NCI-H446 treated with DMSO at 0.1 percent for 48 hours (cell line): Measurements from ENCODE around the gene DSG3.
"Not testable (repeated sequence)": the region's sequence is repeated elsewhere in the genome, so short reads cannot be mapped to it uniquely, and the experiment has no call there.

Source experiments
- DNase-seq: peaks from one replicate; lab custom pipeline; 2025; lab: John Stamatoyannopoulos, UW

DSG3 gene

GRCh38 chr18:31491586-31491985 lies 44.0 kb downstream of the DSG3 start:
- DNase-seq: no peak

GRCh38 chr18:31492671-31493070 lies 45.1 kb downstream of the DSG3 start:
- DNase-seq: no peak

GRCh38 chr18:31493171-31493570 lies 45.6 kb downstream of the DSG3 start:
- DNase-seq: no peak

- no peak for DNase-seq
Measured at GRCh38 chr18:31493941-31494340, 46.4 kb downstream of the DSG3 start.

GRCh38 chr18:31494705-31495244 lies 47.2 kb downstream of the DSG3 start:
- DNase-seq: not testable (repeated sequence)

- no peak for DNase-seq
Measured at GRCh38 chr18:31497404-31497835, 49.9 kb downstream of the DSG3 start.

GRCh38 chr18:31497836-31498573 lies 50.5 kb downstream of the DSG3 start, which contains the start of gene DSG2:
DSG2 (plus strand) TSS chr18:31498177; CDS start chr18:31498252, 75 bp downstream.
- no peak for DNase-seq

- no peak for DNase-seq
Measured at GRCh38 chr18:31498574-31499524, 51.3 kb downstream of the DSG3 start.

- no peak for DNase-seq
Measured at GRCh38 chr18:31500051-31500688, 52.6 kb downstream of the DSG3 start.

- no peak for DNase-seq
Measured at GRCh38 chr18:31503011-31503410, 55.5 kb downstream of the DSG3 start.

GRCh38 chr18:31504455-31505147 lies 57.1 kb downstream of the DSG3 start:
- DNase-seq: no peak

GRCh38 chr18:31505156-31505555 lies 57.6 kb downstream of the DSG3 start:
- DNase-seq: no peak

- DNase-seq: no peak
Measured at GRCh38 chr18:31506024-31506742, 58.6 kb downstream of the DSG3 start.

GRCh38 chr18:31507124-31507523 lies 59.6 kb downstream of the DSG3 start:
- DNase-seq: not testable (repeated sequence)

- DNase-seq: no peak
Measured at GRCh38 chr18:31508781-31509180, 61.2 kb downstream of the DSG3 start.

GRCh38 chr18:31509571-31509970 lies 62.0 kb downstream of the DSG3 start:
- DNase-seq: no peak

- DNase-seq: no peak
Measured at GRCh38 chr18:31510319-31510718, 62.8 kb downstream of the DSG3 start.

GRCh38 chr18:31511098-31511497 lies 63.6 kb downstream of the DSG3 start:
- no peak for DNase-seq

- DNase-seq: no peak
Measured at GRCh38 chr18:31512203-31512764, 64.7 kb downstream of the DSG3 start.

- no peak for DNase-seq
Measured at GRCh38 chr18:31513189-31513935, 65.8 kb downstream of the DSG3 start.
